ENCODE results near the gene LRRC17. TPM values are rescaled to one million over a fixed set of nuclear protein-coding genes. Genes with fewer than 3 reads are reported as not detected.

The LRRC17 gene
- total and polyA plus RNA-seq, 9 of the 15 experiments (the other 6 are each of a cell fraction or from before 2014, with no cell fraction given): 0.03 to 0.18 (median 0.12) TPM; not detected in 5

GRCh38 chr7:102993718-102994029, 80.9 kb downstream of the LRRC17 start:
- CTCF ChIA-PET (ENCODE audit: low intra/inter-chr PET ratio): no interaction called here
- in situ Hi-C loops (cut with MboI): no loop called here
- Histone ChIP-seq H3K27ac (ENCODE audit: extremely low read depth, low read depth, low read length) (peak overlapping the region; percentile 89), H3K27me3 (ENCODE audit: control insufficient read depth in 2 of 2, insufficient read depth in 2 of 2, low read length in 2 of 2) (no peaks in the 10 kb centered on the region), H3K9me3 (replicated peaks; ENCODE audit: control insufficient read depth, insufficient read depth, low read depth, low read length) (peaks cover 6% of the 10 kb centered on the region), H2AFZ (ENCODE audit: low read depth, low read length) (peak overlapping the region; percentile 66), H3K4me1 (replicated peaks in 1 of 2; ENCODE audit: control insufficient read depth in 2 of 2, insufficient read depth in 2 of 2, low read length in 2 of 2) (peaks cover 21 to 52% of the 10 kb centered on the region in 2 experiments), H3K4me2 (ENCODE audit: insufficient read depth, low read length) (0 out of 2 replicates have a peak overlapping the region, but pooled peaks have one; percentile 26), H3K9me1 (ENCODE audit: control insufficient read depth, insufficient read depth, low read length) (no peaks in the 10 kb centered on the region), H3K9ac (ENCODE audit: insufficient read depth in 1 of 2, low read depth in 2 of 2, low read length in 2 of 2) (peak overlapping the region in 1 of 2 experiments; percentile 56; a peak in 2 of 4 replicates), H3K4me3 (no peak overlapping the region), H3K79me2 (ENCODE audit: control insufficient read depth, insufficient read depth, low read length) (no peaks in the 10 kb centered on the region), H4K20me1 (replicated peaks; ENCODE audit: control insufficient read depth, insufficient read depth, low read length) (no peaks in the 10 kb centered on the region), H3K36me3 (ENCODE audit: control insufficient read depth, insufficient read depth, low read length) (peaks cover 15% of the 10 kb centered on the region)
- no TSS peak for BruUV-seq (replicated peaks)
- 0% methylated on average over 1 of the region's 1 CpG for WGBS (ENCODE audit: insufficient coverage, low coverage, missing lambda C conversion rate)
- ATAC-seq (no peak), DNase-seq (ENCODE audit: extremely low read depth in 1 of 4, low spot score in 3 of 4) (no peak), FAIRE-seq (peak; percentile 40)
- POLR2A ChIA-PET: interaction anchor here (0.6 to 1.2 kb wide), 3 partner anchors 21 to 44 kb away, joined by 3 read pairs; no protein-coding TSS in a partner anchor
- intact Hi-C loops (cut with micrococcal nuclease): loop anchor here (1.0 to 5.0 kb wide), 2 partner anchors 20 to 34 kb away; no protein-coding TSS in a partner anchor
- TF ChIP-seq BRCA1 (IDR thresholded peaks at IDR 0.05): no peak
- no peak for TF ChIP-seq BRCA1 (CRISPR knock-in tag; IDR thresholded peaks at IDR 0.05)
- TF ChIP-seq ZNF316 (IDR thresholded peaks at IDR 0.05): peak; percentile 8; the same call in 1 of the 2 replicates
- TF ChIP-seq KLF6 (CRISPR knock-in tag; IDR thresholded peaks at IDR 0.05; ENCODE audit: borderline replicate concordance): 0 out of 2 replicates have a peak, but pooled peaks have one; percentile 28
- TF ChIP-seq ZNF444 (CRISPR knock-in tag; IDR thresholded peaks at IDR 0.05): no peak
- TF ChIP-seq ZNF766 (CRISPR knock-in tag; conservative IDR thresholded peaks at IDR 0.05): no peak
- 0 out of 2 replicates have a peak, but pooled peaks have one; percentile 53 for TF ChIP-seq NFATC3 (IDR thresholded peaks at IDR 0.05)
- peak; percentile 47; the same call in 1 of the 2 replicates for TF ChIP-seq ZBTB40 (IDR thresholded peaks at IDR 0.05)
- no peak for TF ChIP-seq ZBTB40 (CRISPR knock-in tag; IDR thresholded peaks at IDR 0.05)
- TF ChIP-seq PTRF (tag; IDR thresholded peaks at IDR 0.05): 0 out of 2 replicates have a peak, but pooled peaks have one; percentile 31
- no peak for TF ChIP-seq PATZ1 (CRISPR knock-in tag; IDR thresholded peaks at IDR 0.05; ENCODE audit: borderline replicate concordance)
